Glutamatergic neuron (in vitro differentiated cells): ENCODE results near the gene KRT32. TPM values are rescaled to one million over a fixed set of nuclear protein-coding genes. Genes with fewer than 3 reads are reported as not detected.

Experiments used
- DNase-seq: peaks from one replicate; pipeline ENCODE4 v3.0.0; 2022
- H3K27ac Mint-ChIP-seq: one replicate; pipeline ENCODE4 v1.8.0; 2020; ENCODE audit warnings: mild to moderate bottlenecking, mixed read lengths, inconsistent platforms; ENCODE audit not compliant: unreplicated experiment
- H3K27me3 Mint-ChIP-seq: one replicate; pipeline ENCODE4 v1.8.0; 2020; ENCODE audit warnings: mild to moderate bottlenecking, moderate library complexity, mixed read lengths, inconsistent platforms; ENCODE audit not compliant: unreplicated experiment
- H3K36me3 Mint-ChIP-seq: one replicate; pipeline ENCODE4 v1.8.0; 2020; ENCODE audit warnings: mild to moderate bottlenecking, mixed read lengths, inconsistent platforms; ENCODE audit not compliant: unreplicated experiment
- H3K4me1 Mint-ChIP-seq: one replicate; pipeline ENCODE4 v1.8.0; 2020; ENCODE audit warnings: mild to moderate bottlenecking, low read depth, mixed read lengths, inconsistent platforms; ENCODE audit not compliant: unreplicated experiment
- H3K4me3 Mint-ChIP-seq: one replicate; pipeline ENCODE4 v1.8.0; 2020; ENCODE audit warnings: mild to moderate bottlenecking, mixed read lengths, inconsistent platforms; ENCODE audit not compliant: unreplicated experiment
- H3K9me3 Mint-ChIP-seq: one replicate; pipeline ENCODE4 v1.8.0; 2020; ENCODE audit warnings: mild to moderate bottlenecking, moderate library complexity, mixed read lengths, inconsistent platforms; ENCODE audit not compliant: unreplicated experiment
- CTCF ChIP-seq: fragments of 200-600 bp; sonication (generic); IDR thresholded peaks from one replicate; pipeline ENCODE4 v1.5.0; 2021; ENCODE audit not compliant: partially characterized antibody, unreplicated experiment
- total RNA-seq: library from RNA; stranded (reverse); fragmentation: NEBNext Ultra II Directional; extraction: Animal tissue kit (Norgen Biotek cat#: 25700); gene quantifications from one replicate; pipeline ENCODE4 v1.2.1, GENCODE V29; 2021; ENCODE audit not compliant: unreplicated experiment

KRT32 gene
- total RNA-seq, 1 donor from 2014 or later: not detected

GRCh38 chr17:41483531-41483930 lies 16.3 kb upstream of the KRT32 start:
- H3K4me1 Mint-ChIP-seq: no peaks in the 10 kb centered on the region
- H3K27ac Mint-ChIP-seq: no peak overlapping the region
- no peak for DNase-seq
- H3K9me3 Mint-ChIP-seq: no peaks in the 10 kb centered on the region
- no peak for TF ChIP-seq CTCF
- no peaks in the 10 kb centered on the region for H3K36me3 Mint-ChIP-seq
- H3K27me3 Mint-ChIP-seq: peaks cover 5% of the 10 kb centered on the region
- H3K4me3 Mint-ChIP-seq: no peak overlapping the region

- no peak for TF ChIP-seq CTCF
- H3K27me3 Mint-ChIP-seq: peaks cover 2% of the 10 kb centered on the region
- H3K4me1 Mint-ChIP-seq: no peaks in the 10 kb centered on the region
- no peak for DNase-seq
- no peak within 1 kb of the TSS for H3K4me3 Mint-ChIP-seq
- no peaks in the 10 kb centered on the region for H3K36me3 Mint-ChIP-seq
- no peak within 1 kb of the TSS for H3K27ac Mint-ChIP-seq
- H3K9me3 Mint-ChIP-seq: no peaks in the 10 kb centered on the region
Observed at GRCh38 chr17:41481036-41481435, 13.8 kb upstream of the KRT32 start, which contains the start of gene KRT35. Gene KRT35 (minus strand): TSS chr17:41481151. CDS start chr17:41481097, 54 bp downstream.

- Mint-ChIP-seq H3K4me1 (no peaks in the 10 kb centered on the region), H3K4me3 (no peak overlapping the region), H3K27ac (no peak overlapping the region), H3K9me3 (no peaks in the 10 kb centered on the region), H3K27me3 (peaks cover 2% of the 10 kb centered on the region), H3K36me3 (no peaks in the 10 kb centered on the region)
- TF ChIP-seq CTCF: no peak
- no peak for DNase-seq
Observed at GRCh38 chr17:41480581-41480980, 13.4 kb upstream of the KRT32 start.

GRCh38 chr17:41480136-41480535 lies 12.9 kb upstream of the KRT32 start:
- no peaks in the 10 kb centered on the region for H3K4me1 Mint-ChIP-seq
- no peak for DNase-seq
- no peak overlapping the region for H3K27ac Mint-ChIP-seq
- H3K4me3 Mint-ChIP-seq: no peak overlapping the region
- no peaks in the 10 kb centered on the region for H3K36me3 Mint-ChIP-seq
- no peak for TF ChIP-seq CTCF
- H3K9me3 Mint-ChIP-seq: no peaks in the 10 kb centered on the region
- H3K27me3 Mint-ChIP-seq: peaks cover 2% of the 10 kb centered on the region

- no peak overlapping the region for H3K27ac Mint-ChIP-seq
Observed at GRCh38 chr17:41478237-41478636, 11.1 kb upstream of the KRT32 start.

More at GRCh38 chr17:41478237-41478636, 11.1 kb upstream of the KRT32 start:
- no peak for TF ChIP-seq CTCF
- Mint-ChIP-seq H3K27me3 (peaks cover 2% of the 10 kb centered on the region), H3K4me1 (no peaks in the 10 kb centered on the region), H3K9me3 (no peaks in the 10 kb centered on the region), H3K36me3 (no peaks in the 10 kb centered on the region), H3K4me3 (no peak overlapping the region)
- DNase-seq: no peak
